MCF 10A (cell line): ENCODE results near the gene LMTK2. TPM values are rescaled to one million over a fixed set of nuclear protein-coding genes. Genes with fewer than 3 reads are reported as not detected.

Source experiments
- BruUV-seq: library from RNA; stranded (reverse); fragments of 400-500 nt; replicated peaks from 2 replicates; lab custom pipeline; 2021; lab: Mats Ljungman, UMichigan
- CTCF ChIA-PET: fragments of 300-600 bp; sonication (Branson Sonifier 250); formaldehyde crosslinking; extraction: SDS; loops from one replicate; lab custom pipeline; 2021; ENCODE audit warnings: antibody characterized with exemption, inconsistent platforms; lab: Yijun Ruan, JAX
- POLR2A ChIA-PET: fragments of 300-600, 350-650 bp; sonication (Branson Sonifier 250); formaldehyde crosslinking; extraction: SDS; loops from one replicate; lab custom pipeline; 2020; ENCODE audit warnings: antibody characterized with exemption, inconsistent platforms; lab: Yijun Ruan, JAX
- DNase-seq: peaks from one replicate; pipeline ENCODE4 v3.0.0-alpha.2; 2018; ENCODE audit not compliant: unreplicated experiment
- H3K27ac Mint-ChIP-seq: one replicate; pipeline ENCODE4 v1.8.0; 2022; ENCODE audit warnings: mild to moderate bottlenecking, low read depth, mixed read lengths; ENCODE audit not compliant: unreplicated experiment
- H3K27me3 Mint-ChIP-seq: one replicate; pipeline ENCODE4 v1.8.0; 2022; ENCODE audit warnings: mixed read lengths; ENCODE audit not compliant: insufficient read depth, unreplicated experiment
- H3K36me3 Mint-ChIP-seq: one replicate; pipeline ENCODE4 v1.8.0; 2022; ENCODE audit warnings: mild to moderate bottlenecking, moderate library complexity, mixed read lengths; ENCODE audit not compliant: insufficient read depth, unreplicated experiment
- H3K4me1 Mint-ChIP-seq: one replicate; pipeline ENCODE4 v1.8.0; 2022; ENCODE audit warnings: mixed read lengths; ENCODE audit not compliant: insufficient read depth, unreplicated experiment
- H3K4me3 Mint-ChIP-seq: one replicate; pipeline ENCODE4 v1.8.0; 2022; ENCODE audit warnings: mild to moderate bottlenecking, moderate library complexity, mixed read lengths; ENCODE audit not compliant: unreplicated experiment
- H3K9me3 Mint-ChIP-seq: one replicate; pipeline ENCODE4 v1.8.0; 2022; ENCODE audit warnings: mixed read lengths; ENCODE audit not compliant: unreplicated experiment
- intact Hi-C: fragments of 100-400 bp; cut with micrococcal nuclease; formaldehyde crosslinking; loops from 2 replicates; pipeline ENCODE4 v1.14.1; 2022
- total RNA-seq: library from RNA; stranded (reverse); gene quantifications from 2 replicates; pipeline ENCODE4 v1.2.3, GENCODE V29; 2022
- TF ChIP-seq, protein P1 (sequence below): fragments of 200-600 bp; IDR thresholded peaks from one replicate; pipeline ENCODE4 v1.8.0; 2022; ENCODE audit warnings: antibody characterized with exemption, mild to moderate bottlenecking; ENCODE audit not compliant: unreplicated experiment

Gene LMTK2
- total RNA-seq, 1 experiment from 2014 or later, result 16.8 TPM

DNA sequence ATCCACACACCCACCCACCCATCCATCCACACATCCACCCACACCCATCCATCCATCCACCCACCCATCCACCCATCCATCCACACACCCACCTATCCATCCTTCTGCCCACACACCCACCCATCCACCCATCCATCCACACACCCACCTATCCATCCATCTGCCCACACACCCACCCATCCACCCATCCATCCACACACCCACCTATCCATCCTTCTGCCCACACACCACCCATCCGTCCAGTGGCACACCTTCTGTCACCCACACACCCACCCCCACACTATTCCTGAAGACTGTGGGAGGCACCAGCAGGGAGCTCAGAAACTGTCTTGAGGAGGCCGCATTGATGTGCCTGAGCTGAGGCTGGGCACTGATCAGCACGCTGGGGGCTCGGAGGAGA lies 136.3 kb downstream of the LMTK2 start:
- H3K36me3 Mint-ChIP-seq, result peaks cover 12% of the 10 kb centered on the region
- H3K4me3 Mint-ChIP-seq, result no peak overlapping the region
- no peak for DNase-seq
- H3K27ac Mint-ChIP-seq, result no peak overlapping the region
- intact Hi-C loops, result no loop called here
- no peaks in the 10 kb centered on the region for H3K27me3 Mint-ChIP-seq
- ChIA-PET POLR2A (no interaction called here), CTCF (no interaction called here)
- TF ChIP-seq, protein P1, sequence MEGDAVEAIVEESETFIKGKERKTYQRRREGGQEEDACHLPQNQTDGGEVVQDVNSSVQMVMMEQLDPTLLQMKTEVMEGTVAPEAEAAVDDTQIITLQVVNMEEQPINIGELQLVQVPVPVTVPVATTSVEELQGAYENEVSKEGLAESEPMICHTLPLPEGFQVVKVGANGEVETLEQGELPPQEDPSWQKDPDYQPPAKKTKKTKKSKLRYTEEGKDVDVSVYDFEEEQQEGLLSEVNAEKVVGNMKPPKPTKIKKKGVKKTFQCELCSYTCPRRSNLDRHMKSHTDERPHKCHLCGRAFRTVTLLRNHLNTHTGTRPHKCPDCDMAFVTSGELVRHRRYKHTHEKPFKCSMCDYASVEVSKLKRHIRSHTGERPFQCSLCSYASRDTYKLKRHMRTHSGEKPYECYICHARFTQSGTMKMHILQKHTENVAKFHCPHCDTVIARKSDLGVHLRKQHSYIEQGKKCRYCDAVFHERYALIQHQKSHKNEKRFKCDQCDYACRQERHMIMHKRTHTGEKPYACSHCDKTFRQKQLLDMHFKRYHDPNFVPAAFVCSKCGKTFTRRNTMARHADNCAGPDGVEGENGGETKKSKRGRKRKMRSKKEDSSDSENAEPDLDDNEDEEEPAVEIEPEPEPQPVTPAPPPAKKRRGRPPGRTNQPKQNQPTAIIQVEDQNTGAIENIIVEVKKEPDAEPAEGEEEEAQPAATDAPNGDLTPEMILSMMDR, result no peak
- no peaks in the 10 kb centered on the region for H3K4me1 Mint-ChIP-seq
- H3K9me3 Mint-ChIP-seq, result no peaks in the 10 kb centered on the region
- no TSS peak for BruUV-seq

DNA sequence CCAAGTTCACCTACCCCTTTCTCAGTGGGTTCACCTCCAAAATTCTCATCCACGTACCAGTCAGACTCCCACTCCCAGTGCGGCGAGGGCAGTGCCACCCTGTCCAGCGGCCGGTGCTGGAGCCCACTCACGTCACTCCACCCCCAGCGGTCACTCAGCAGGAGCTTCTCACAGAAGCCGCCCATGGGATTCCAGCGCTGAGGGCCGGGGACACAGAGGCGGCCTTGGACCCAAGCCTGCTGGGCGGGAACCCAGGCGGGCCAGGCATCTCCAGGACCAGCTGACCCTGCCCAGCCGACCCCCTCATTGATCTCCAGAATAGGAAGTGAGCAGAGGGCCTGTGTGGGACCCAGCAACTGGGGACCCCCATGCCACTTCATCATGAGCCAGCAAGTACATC lies 138.2 kb downstream of the LMTK2 start:
- intact Hi-C loops, result no loop called here
- H3K4me3 Mint-ChIP-seq, result no peak overlapping the region
- no peaks in the 10 kb centered on the region for H3K27me3 Mint-ChIP-seq
- TF ChIP-seq, protein P1, result no peak
- BruUV-seq, result no TSS peak
- POLR2A ChIA-PET, result no interaction called here
- no peak for DNase-seq
- no peak overlapping the region for H3K27ac Mint-ChIP-seq
- H3K36me3 Mint-ChIP-seq, result peaks cover 6% of the 10 kb centered on the region
- H3K9me3 Mint-ChIP-seq, result no peaks in the 10 kb centered on the region
- CTCF ChIA-PET, result no interaction called here
- H3K4me1 Mint-ChIP-seq, result no peaks in the 10 kb centered on the region

DNA sequence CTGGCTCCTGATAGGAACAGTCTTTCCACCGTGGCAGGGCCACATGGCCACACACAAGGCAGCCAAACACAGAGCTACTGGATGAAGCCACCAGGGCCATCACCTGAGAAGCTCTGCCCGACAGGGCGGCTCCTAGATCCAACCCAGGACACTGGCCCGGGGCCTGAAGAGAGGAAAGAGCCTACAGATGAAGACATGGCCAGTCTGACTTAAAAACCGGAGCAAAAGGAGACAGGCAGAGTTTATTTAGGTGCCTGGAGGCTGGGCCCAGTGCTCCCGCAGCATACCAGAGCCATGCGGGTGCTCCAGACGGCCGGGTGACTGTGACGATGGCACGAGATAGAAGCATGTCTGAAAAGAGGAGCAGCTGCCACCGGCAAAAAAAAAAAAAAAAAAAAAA lies 141.5 kb downstream of the LMTK2 start:
- no peaks in the 10 kb centered on the region for H3K9me3 Mint-ChIP-seq
- ChIA-PET CTCF (interaction anchor here (1.0 to 1.3 kb wide), 2 partner anchors 80 to 154 kb away, joined by 3 to 4 read pairs; no protein-coding TSS in a partner anchor), POLR2A (no interaction called here)
- no TSS peak for BruUV-seq
- no peak for DNase-seq
- peaks cover 4% of the 10 kb centered on the region for H3K36me3 Mint-ChIP-seq
- H3K4me1 Mint-ChIP-seq, result peaks cover 5% of the 10 kb centered on the region
- H3K4me3 Mint-ChIP-seq, result no peak overlapping the region
- H3K27me3 Mint-ChIP-seq, result no peaks in the 10 kb centered on the region
- H3K27ac Mint-ChIP-seq, result no peak overlapping the region
- TF ChIP-seq, protein P1, result no peak
- intact Hi-C loops, result no loop called here

DNA sequence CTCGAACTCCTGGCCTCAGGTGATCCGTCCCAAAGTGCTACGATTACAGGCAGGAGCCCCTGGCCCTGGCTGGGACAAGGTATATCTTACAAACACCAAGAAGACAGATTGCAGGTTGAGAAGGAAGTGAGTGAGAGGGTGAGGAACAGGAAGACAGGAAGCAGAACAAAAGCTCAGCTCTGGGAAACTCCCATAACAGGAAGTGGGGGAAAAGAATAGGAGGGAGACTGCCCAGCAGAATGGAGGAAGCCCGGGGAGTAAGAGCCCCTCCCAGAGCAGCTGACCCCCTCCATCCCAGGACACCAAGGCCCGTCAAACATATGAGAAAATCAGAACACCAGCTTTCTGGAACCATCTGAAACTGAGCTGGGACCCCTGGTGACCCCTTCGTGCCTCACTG lies 142.4 kb downstream of the LMTK2 start:
- Mint-ChIP-seq H3K27me3 (no peaks in the 10 kb centered on the region), H3K27ac (no peak overlapping the region), H3K4me3 (no peak overlapping the region), H3K9me3 (no peaks in the 10 kb centered on the region), H3K4me1 (peaks cover 5% of the 10 kb centered on the region), H3K36me3 (peaks cover 5% of the 10 kb centered on the region)
- CTCF ChIA-PET, result interaction anchor here (0.5 to 1.0 kb wide), 3 partner anchors 8 to 207 kb away, joined by 3 read pairs; no protein-coding TSS in a partner anchor
- BruUV-seq, result no TSS peak
- TF ChIP-seq, protein P1, result no peak
- intact Hi-C loops, result no loop called here
- POLR2A ChIA-PET, result no interaction called here
- DNase-seq, result no peak
